HK-2 (cell line): Measurements from ENCODE around the gene KCNC1.

Source experiments
- DNase-seq: peaks from one replicate; pipeline ENCODE4 v3.0.0-alpha.2; 2018; ENCODE audit not compliant: unreplicated experiment

The KCNC1 gene

GRCh38 chr11:17716807-17717206, 17.8 kb upstream of the KCNC1 start:
- no peak for DNase-seq

GRCh38 chr11:17718015-17718414, 16.6 kb upstream of the KCNC1 start:
- DNase-seq: no peak

GRCh38 chr11:17718510-17718962, 16.0 kb upstream of the KCNC1 start:
- no peak for DNase-seq

GRCh38 chr11:17719028-17719937, 15.3 kb upstream of the KCNC1 start, which contains the start of gene MYOD1:
Gene MYOD1 (plus strand): TSS chr11:17719571. CDS start chr11:17719783, 212 bp downstream.
- no peak for DNase-seq

- no peak for DNase-seq
Measured at GRCh38 chr11:17719938-17720795, 14.4 kb upstream of the KCNC1 start.

GRCh38 chr11:17720796-17721171, 13.8 kb upstream of the KCNC1 start:
- no peak for DNase-seq

- no peak for DNase-seq
Measured at GRCh38 chr11:17721242-17721999, 13.2 kb upstream of the KCNC1 start.

GRCh38 chr11:17722000-17722643, 12.5 kb upstream of the KCNC1 start:
- DNase-seq: no peak

GRCh38 chr11:17724020-17724908, 10.3 kb upstream of the KCNC1 start:
- no peak for DNase-seq

GRCh38 chr11:17725174-17725573, 9.4 kb upstream of the KCNC1 start:
- DNase-seq: no peak

GRCh38 chr11:17730137-17730536, 4.4 kb upstream of the KCNC1 start:
- DNase-seq: no peak

GRCh38 chr11:17730608-17731462, 3.7 kb upstream of the KCNC1 start:
- DNase-seq: peak; percentile 72

GRCh38 chr11:17733261-17733660, 1.3 kb upstream of the KCNC1 start:
- DNase-seq: no peak

- DNase-seq: peak; percentile 59
Measured at GRCh38 chr11:17734986-17735817, 621 bp downstream of the KCNC1 start.

- no peak for DNase-seq
Measured at GRCh38 chr11:17735818-17736578, 1.4 kb downstream of the KCNC1 start.

- no peak for DNase-seq
Measured at GRCh38 chr11:17736579-17736893, 2.0 kb downstream of the KCNC1 start.

GRCh38 chr11:17736930-17737817, 2.6 kb downstream of the KCNC1 start:
- DNase-seq: no peak
